CD4-positive, alpha-beta T cell (primary cell): ENCODE measurements around the gene DNAH1. TPM values are rescaled to one million over a fixed set of nuclear protein-coding genes. Genes with fewer than 3 reads are reported as not detected.

ENCODE experiments used
- ATAC-seq: fragments of 200-7000 bp; cut with Tn5 transposase; one replicate; pipeline ENCODE4 v1.10.0; 2022; ENCODE audit warnings: mild to moderate bottlenecking; ENCODE audit not compliant: poor library complexity
- CTCF ChIA-PET: fragments of 350-600 bp; sonication (Branson Sonifier 250); formaldehyde crosslinking; loops from one replicate; lab custom pipeline; 2021; ENCODE audit warnings: antibody characterized with exemption, inconsistent platforms; lab: Charles Lee
- POLR2A ChIA-PET: fragments of 350-600 bp; sonication (Branson Sonifier 250); formaldehyde crosslinking; loops from one replicate; lab custom pipeline; 2021; ENCODE audit warnings: antibody characterized with exemption, inconsistent platforms; lab: Charles Lee
- DNase-seq, 14 experiments: peaks; one replicate each; pipeline ENCODE4 v3.0.0-alpha.2; 2013 to 2020; ENCODE audit warnings: mixed read lengths in 2 of 14
- H3K27ac ChIP-seq, 2 donors: one replicate each; pipeline versions ENCODE4 v1.5.1 to v1.7.0; 2013; ENCODE audit warnings: low read length in 2 of 2, low read depth in 1 of 2, mild to moderate bottlenecking in 1 of 2
- H3K27me3 ChIP-seq, 2 experiments: 1 replicate in 1 of 2; 2 replicates in 1 of 2; pipeline versions ENCODE4 v1.6.1 to v1.7.0; 2013; ENCODE audit warnings: low read length in 2 of 2, control low read depth in 1 of 2, mild to moderate bottlenecking in 1 of 2, moderate library complexity in 1 of 2; ENCODE audit not compliant: insufficient read depth in 2 of 2, control insufficient read depth in 1 of 2
- H3K36me3 ChIP-seq: one replicate; pipeline ENCODE4 v1.6.1; 2013; ENCODE audit warnings: low read length, control low read depth; ENCODE audit not compliant: insufficient read depth
- H3K4me1 ChIP-seq: one replicate; pipeline ENCODE4 v1.6.1; 2013; ENCODE audit warnings: low read length, control low read depth; ENCODE audit not compliant: insufficient read depth
- H3K4me3 ChIP-seq: one replicate; pipeline ENCODE4 v1.5.1; 2013; ENCODE audit warnings: mild to moderate bottlenecking, low read length, moderate library complexity
- H3K9me3 ChIP-seq, 2 experiments: 1 replicate in 1 of 2; 2 replicates in 1 of 2; pipeline versions ENCODE4 v1.6.1 to v1.7.0; 2013; ENCODE audit warnings: low read length in 2 of 2, mild to moderate bottlenecking in 2 of 2, control low read depth in 1 of 2, moderate library complexity in 1 of 2; ENCODE audit not compliant: control insufficient read depth in 1 of 2, insufficient read depth in 1 of 2
- H3K27ac Mint-ChIP-seq: one replicate; pipeline ENCODE4 v1.8.0; 2020; ENCODE audit warnings: mixed read lengths
- H3K27me3 Mint-ChIP-seq: one replicate; pipeline ENCODE4 v1.8.0; 2021; ENCODE audit warnings: mixed read lengths
- H3K36me3 Mint-ChIP-seq: one replicate; pipeline ENCODE4 v1.8.0; 2021; ENCODE audit warnings: low read depth, mixed read lengths
- H3K4me1 Mint-ChIP-seq: one replicate; pipeline ENCODE4 v1.8.0; 2021; ENCODE audit warnings: low read depth, mixed read lengths
- H3K4me3 Mint-ChIP-seq: one replicate; pipeline ENCODE4 v1.8.0; 2020; ENCODE audit warnings: mild to moderate bottlenecking, mixed read lengths
- H3K9me3 Mint-ChIP-seq: one replicate; pipeline ENCODE4 v1.8.0; 2020; ENCODE audit warnings: mixed read lengths
- intact Hi-C, 2 experiments: fragments of 100-400 bp; cut with DNase I in 1 of 2; cut with micrococcal nuclease in 1 of 2; formaldehyde crosslinking; loops; one replicate each; pipeline versions ENCODE4 v1.15.1 to v1.9.0; 2023 to 2025; cut with DNase I, micrococcal nuclease
- total RNA-seq, 174 experiments: library from RNA in 2 of 174; stranded (reverse) in 2 of 174; gene quantifications; one replicate each; pipeline ENCODE4 v1.2.3 and lab custom pipeline; 2021 to 2026
- TF ChIP-seq, protein P1 (sequence below): fragments of 200-600 bp; IDR thresholded peaks from one replicate; pipeline ENCODE4 v1.8.0; 2022; ENCODE audit warnings: antibody characterized with exemption, mild to moderate bottlenecking

The DNAH1 gene
- total RNA-seq, 2 experiments from 2014 or later: 49.7 to 50.7 TPM

DNA sequence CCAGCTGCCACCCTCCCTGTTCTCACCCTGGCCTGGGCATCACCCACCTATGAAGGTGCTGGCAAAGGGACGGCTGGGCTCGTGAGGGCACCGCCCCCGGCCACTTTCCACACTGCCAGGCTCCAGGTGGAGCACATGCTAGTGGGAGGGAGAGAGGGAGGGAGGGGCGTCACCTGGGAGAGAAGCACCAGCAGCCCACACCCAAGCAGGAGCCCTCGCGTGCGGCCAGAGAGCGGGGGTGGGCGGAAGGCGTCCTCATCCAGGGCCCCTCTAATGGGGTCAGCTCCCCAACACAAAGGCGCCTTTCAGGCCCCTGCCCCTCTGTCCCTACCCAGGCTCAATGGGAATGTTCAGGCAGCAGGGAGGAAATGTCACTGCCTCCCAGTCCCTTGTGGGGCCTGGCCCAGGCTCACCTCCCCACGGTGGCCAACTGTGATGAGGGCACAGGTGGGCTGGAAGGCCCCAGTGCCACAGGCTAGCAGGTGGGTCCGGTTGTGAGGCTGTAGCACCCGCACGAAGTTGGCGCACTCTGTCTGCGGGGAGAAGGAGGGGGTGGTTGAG lies 125.7 kb downstream of the DNAH1 start:
- Histone ChIP-seq H3K9me3 (no peaks in the 10 kb centered on the region), H3K4me1 (peaks cover 23% of the 10 kb centered on the region), H3K27me3 (no peaks in the 10 kb centered on the region), H3K27ac (no peak overlapping the region), H3K36me3 (no peaks in the 10 kb centered on the region), H3K4me3 (no peak overlapping the region)
- no peaks in the 10 kb centered on the region for H3K9me3 Mint-ChIP-seq
- CTCF ChIA-PET: no interaction called here
- H3K4me3 Mint-ChIP-seq: no peak overlapping the region
- DNase-seq: no peak
- no peak overlapping the region for H3K27ac Mint-ChIP-seq
- H3K36me3 Mint-ChIP-seq: no peaks in the 10 kb centered on the region
- no peaks in the 10 kb centered on the region for H3K27me3 Mint-ChIP-seq
- TF ChIP-seq, protein P1, sequence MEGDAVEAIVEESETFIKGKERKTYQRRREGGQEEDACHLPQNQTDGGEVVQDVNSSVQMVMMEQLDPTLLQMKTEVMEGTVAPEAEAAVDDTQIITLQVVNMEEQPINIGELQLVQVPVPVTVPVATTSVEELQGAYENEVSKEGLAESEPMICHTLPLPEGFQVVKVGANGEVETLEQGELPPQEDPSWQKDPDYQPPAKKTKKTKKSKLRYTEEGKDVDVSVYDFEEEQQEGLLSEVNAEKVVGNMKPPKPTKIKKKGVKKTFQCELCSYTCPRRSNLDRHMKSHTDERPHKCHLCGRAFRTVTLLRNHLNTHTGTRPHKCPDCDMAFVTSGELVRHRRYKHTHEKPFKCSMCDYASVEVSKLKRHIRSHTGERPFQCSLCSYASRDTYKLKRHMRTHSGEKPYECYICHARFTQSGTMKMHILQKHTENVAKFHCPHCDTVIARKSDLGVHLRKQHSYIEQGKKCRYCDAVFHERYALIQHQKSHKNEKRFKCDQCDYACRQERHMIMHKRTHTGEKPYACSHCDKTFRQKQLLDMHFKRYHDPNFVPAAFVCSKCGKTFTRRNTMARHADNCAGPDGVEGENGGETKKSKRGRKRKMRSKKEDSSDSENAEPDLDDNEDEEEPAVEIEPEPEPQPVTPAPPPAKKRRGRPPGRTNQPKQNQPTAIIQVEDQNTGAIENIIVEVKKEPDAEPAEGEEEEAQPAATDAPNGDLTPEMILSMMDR: no peak
- ATAC-seq: no peak
- peaks cover 9% of the 10 kb centered on the region for H3K4me1 Mint-ChIP-seq
- intact Hi-C loops: loop anchor here in 1 of 2 experiments (10.0 kb wide), 1 partner anchor 157 kb away; the partner anchor contains the start of gene GLYCTK
- POLR2A ChIA-PET: interaction anchor here (1.0 kb wide), 1 partner anchor 13 kb away, joined by 4 read pairs; the partner anchor contains the start of gene NISCH

DNA sequence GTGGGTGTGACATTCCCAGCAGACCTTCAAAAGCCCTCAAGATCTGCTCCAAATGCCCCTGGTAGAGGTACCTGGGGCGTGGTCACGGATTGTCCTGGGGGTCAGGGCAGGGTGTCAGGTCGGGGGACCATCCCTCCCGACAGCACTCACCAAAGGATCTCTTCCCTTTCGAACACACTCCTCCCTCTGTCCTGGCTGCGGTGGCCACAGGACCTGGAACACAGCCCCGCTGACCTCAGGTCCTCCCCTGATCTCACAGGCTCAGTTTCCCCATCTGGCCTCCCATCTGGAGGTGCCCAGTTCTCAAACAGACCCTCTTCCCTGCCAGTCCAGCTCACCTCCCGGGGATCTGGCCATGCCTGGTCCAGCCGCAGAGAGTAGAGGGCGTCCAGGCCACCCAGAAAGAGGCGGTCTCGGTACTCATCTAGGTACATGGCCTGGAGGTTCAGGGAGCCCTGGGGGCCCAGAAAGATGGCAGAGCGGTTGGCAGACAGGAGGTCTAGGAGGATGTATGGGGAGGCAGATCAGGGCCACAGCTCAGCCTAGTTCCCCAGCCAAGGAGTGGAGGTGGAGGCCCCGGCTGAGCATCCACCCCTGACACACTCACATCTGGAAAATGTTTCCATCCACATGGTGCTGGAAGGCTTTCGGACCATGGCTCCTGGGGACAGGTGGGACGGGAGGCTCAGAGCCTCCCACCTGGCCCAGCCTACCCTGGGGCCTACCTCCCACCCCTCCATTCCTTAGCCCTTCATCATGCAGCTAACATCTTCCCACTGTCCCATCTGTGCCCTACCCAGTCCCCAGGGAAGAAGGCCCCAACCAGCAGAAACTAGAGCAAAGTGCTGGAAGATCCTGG lies 126.5 kb downstream of the DNAH1 start:
- ChIA-PET CTCF (no interaction called here), POLR2A (no interaction called here)
- H3K4me3 ChIP-seq: no peak overlapping the region
- H3K9me3 ChIP-seq: no peaks in the 10 kb centered on the region
- Mint-ChIP-seq H3K27me3 (no peaks in the 10 kb centered on the region), H3K9me3 (no peaks in the 10 kb centered on the region), H3K4me3 (no peak overlapping the region), H3K27ac (no peak overlapping the region), H3K36me3 (no peaks in the 10 kb centered on the region), H3K4me1 (peaks cover 14% of the 10 kb centered on the region)
- no peaks in the 10 kb centered on the region for H3K36me3 ChIP-seq
- H3K27ac ChIP-seq: no peak overlapping the region
- H3K27me3 ChIP-seq: no peaks in the 10 kb centered on the region
- intact Hi-C loops: loop anchor here in 1 of 2 experiments (10.0 kb wide), 1 partner anchor 158 kb away; the partner anchor contains the start of gene GLYCTK
- DNase-seq (no peak), ATAC-seq (no peak)
- TF ChIP-seq, protein P1: no peak
- peaks cover 28% of the 10 kb centered on the region for H3K4me1 ChIP-seq

DNA sequence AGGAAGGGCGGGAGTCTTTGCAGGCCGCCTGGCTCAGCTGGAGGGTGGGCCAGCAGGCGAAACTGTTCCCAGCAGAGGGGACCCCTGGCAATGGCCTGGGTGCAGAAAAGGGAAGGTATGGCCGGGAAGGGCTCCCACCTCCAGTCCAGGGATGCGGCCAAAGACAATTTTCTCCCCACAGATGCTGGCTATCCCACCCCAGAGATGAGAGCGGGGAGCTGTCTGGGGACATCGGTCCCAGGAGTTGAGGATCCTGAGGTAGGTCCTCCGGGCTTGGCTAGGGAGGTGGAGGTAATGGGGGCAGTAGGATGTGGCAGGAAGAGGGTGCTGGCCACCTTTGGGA lies 127.1 kb downstream of the DNAH1 start:
- Mint-ChIP-seq H3K4me1 (peaks cover 14% of the 10 kb centered on the region), H3K27ac (no peak overlapping the region), H3K27me3 (no peaks in the 10 kb centered on the region), H3K36me3 (no peaks in the 10 kb centered on the region), H3K9me3 (no peaks in the 10 kb centered on the region), H3K4me3 (no peak overlapping the region)
- Histone ChIP-seq H3K9me3 (no peaks in the 10 kb centered on the region), H3K4me3 (no peak overlapping the region), H3K27me3 (no peaks in the 10 kb centered on the region), H3K27ac (no peak overlapping the region), H3K36me3 (no peaks in the 10 kb centered on the region), H3K4me1 (peaks cover 28% of the 10 kb centered on the region)
- no peak for ATAC-seq
- CTCF ChIA-PET: no interaction called here
- DNase-seq: no peak
- POLR2A ChIA-PET: no interaction called here
- TF ChIP-seq, protein P1: no peak
- intact Hi-C loops: loop anchor here in 1 of 2 experiments (10.0 kb wide), 1 partner anchor 158 kb away; the partner anchor contains the start of gene GLYCTK
